NCI-H69 (cell line): Measurements from ENCODE around the gene MAP2K3.
"Not testable (repeated sequence)": the region's sequence is repeated elsewhere in the genome, so short reads cannot be mapped to it uniquely, and the experiment has no call there.

ENCODE experiments used
- DNase-seq: peaks from one replicate; lab custom pipeline; 2025; lab: John Stamatoyannopoulos, UW

MAP2K3 gene

GRCh38 chr17:21328778-21329177 lies 44.3 kb downstream of the MAP2K3 start:
- DNase-seq = not testable (repeated sequence)

DNA sequence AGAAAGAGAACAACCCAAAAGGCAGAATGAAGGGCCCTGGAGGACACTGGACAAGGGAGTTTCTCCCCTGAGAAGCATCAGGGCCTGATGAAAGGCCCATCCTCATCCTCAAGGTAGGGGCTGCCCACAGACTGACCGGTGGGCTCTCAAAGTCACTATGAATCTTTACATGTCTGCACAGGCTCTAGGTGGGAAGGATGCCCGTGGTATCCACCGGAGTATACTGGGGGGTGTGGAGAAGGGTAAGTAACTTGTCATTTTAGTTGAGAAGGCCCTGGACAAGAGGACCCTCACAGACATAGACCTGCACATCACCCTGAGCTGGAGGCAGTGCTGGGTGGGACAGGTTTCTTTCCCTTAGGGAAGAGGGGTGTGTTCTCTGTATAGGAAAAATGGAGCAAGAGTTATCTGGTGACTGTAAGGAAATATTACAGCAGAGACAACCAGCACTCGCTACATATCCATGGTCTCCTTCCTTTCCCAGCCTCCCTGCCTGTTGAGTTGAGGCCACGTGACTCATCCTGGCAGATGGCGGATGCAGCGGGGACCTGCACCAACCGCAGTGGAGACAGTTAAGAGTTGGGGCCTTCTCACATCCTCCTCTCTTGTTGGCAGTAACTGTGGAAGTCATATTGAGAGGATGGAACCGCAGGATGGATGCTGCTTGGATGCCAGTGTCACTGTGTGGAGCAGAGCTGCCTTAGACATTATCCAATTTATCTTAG lies 46.1 kb downstream of the MAP2K3 start:
- no peak for DNase-seq

DNA sequence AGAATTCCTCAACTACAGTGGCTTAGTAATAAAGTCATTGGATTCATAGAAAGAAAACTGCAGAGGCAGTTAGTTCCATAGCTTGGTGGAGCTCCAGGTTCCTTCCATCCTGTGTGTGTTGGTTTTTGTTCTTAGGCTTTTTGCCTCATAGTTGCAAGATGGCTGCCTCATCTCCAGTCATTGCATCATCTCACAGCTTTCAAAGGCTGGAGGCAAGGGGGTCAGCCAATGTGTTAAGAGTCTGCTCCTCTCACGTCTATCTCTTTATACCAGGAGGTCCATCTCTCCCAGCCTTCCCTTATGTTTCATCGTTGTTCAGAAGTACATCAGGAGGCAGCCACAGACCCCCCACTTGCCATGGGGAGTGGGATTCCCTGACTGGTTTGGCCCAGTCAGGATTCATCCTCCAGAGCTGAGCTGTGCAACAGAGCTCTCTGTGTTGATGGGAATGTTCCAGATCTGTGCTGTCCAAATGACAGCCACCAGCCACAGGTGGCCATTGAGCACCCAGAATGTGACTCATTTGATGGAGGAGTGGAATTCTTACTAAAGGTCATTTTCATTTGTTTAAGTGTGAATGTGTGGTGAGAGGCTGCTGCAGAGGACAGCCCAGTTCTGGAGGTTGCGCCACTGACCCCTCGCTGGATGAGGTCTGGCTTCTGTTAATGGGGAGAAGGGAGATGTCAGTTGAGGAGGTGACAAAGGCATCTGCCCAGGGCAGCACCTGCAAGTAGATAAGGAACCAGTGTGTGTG lies 52.2 kb downstream of the MAP2K3 start:
- DNase-seq = not testable (repeated sequence)

- DNase-seq = not testable (repeated sequence)
These were observed 53.6 kb downstream of the MAP2K3 start for GRCh38 chr17:21337981-21338625.

- no peak for DNase-seq
These were observed 54.5 kb downstream of the MAP2K3 start for GRCh38 chr17:21339011-21339410.

DNA sequence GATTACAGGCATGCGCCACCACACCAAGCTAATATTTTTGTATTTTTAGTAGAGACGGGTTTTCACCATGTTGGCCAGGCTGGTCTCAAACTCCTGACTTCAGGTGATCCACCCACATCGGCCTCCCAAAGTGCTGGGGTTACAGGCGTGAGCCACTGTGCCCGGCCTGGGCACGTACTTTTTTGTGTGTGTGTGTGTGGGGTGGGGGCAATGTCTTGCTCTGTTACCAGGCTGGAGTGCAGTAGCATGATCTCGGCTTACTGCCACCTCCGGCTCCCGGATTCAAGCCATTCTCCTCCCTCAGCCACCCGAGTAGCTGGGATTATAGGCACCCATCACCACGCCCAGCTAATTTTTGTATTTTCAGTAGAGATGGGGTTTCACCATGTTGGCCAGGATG lies 55.1 kb downstream of the MAP2K3 start:
- not testable (repeated sequence) for DNase-seq

- not testable (repeated sequence) for DNase-seq
These were observed 55.9 kb downstream of the MAP2K3 start for GRCh38 chr17:21340407-21340806.

DNA sequence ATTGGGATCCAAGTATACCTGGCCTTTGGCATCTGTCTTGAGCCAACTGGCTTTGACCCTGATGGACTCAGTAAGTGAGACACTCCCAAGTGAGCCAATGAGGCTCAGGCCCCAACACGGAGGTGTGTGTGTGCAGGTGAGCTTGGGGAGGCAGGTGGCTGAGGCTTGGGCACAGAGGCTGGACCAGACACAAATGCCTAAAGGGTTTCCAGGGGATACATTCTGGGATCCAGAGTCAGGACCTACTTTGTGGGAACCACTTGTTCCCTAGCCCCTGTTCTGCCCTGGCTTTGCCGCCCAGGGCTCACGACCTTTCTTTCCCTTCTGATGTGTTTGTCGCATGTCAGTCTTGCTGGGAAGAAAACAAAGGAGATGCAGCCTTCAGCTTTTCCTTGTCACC lies 56.8 kb downstream of the MAP2K3 start:
- not testable (repeated sequence) for DNase-seq

GRCh38 chr17:21341925-21342540 lies 57.5 kb downstream of the MAP2K3 start:
- DNase-seq = not testable (repeated sequence)

DNA sequence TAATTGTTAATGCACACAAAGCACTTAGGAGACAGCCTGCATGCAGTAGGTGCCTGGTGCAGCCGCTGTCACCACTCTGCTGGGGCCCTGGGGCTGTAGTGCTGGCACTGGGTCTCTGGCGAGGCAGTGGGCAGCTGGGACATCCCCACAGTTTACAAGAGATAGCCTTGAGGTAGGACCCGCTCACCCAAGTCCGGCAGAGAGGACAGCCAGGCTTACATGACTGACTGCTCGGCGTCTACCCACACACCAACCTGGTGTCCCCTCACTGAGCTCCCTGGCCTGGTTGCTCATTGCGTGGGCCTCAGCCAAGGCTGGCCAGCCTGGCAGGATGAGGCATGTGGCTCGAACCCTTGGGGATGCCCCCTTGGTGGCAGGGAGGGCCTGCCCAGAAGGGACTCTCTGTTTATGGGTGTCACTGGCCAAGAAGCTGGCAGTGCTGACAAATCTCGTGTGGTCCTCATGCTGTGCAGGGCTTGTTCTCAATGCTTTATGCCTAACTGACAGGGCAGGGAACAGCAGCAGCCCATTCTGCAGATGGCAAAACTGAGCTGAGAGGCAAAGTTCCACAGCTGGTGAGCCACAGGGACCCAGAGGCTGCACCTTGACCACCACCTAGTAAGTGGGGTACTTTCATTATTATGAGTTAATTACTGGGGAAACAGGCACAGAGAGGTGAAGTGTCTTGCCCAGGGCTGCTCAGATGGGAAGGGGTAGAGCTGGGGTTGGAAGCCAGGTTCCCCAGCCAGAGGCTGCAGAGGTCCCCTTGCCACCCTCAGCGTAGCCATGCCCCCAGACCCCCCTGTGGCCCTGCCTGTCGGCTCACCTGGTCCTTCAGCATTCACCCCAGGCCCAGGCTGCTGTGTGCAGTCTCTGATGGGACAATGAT lies 58.8 kb downstream of the MAP2K3 start:
- DNase-seq = not testable (repeated sequence)

- not testable (repeated sequence) for DNase-seq
These were observed 60.3 kb downstream of the MAP2K3 start for GRCh38 chr17:21344801-21345200.

DNA sequence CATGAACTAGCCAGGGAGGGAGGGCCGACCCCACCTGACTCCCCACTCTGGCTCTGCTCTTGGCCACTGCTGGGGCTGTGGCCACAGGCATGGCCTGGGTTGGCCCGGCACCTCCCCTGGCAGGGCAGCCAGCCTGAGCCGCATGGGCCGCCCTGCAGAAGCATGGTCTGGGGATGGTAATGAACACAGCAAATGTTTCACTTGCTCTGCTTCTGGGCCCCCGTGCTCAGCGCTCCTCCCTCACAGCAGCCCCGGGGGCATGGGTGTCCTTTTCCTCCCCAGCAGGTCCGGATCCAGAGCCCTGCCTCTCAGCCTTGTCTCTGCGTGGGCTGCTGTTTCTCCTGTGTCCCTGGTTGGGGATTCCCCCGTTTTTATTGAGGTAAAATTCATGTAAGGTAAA lies 60.7 kb downstream of the MAP2K3 start:
- no peak for DNase-seq

GRCh38 chr17:21346107-21346506 lies 61.6 kb downstream of the MAP2K3 start:
- DNase-seq = not testable (repeated sequence)

DNA sequence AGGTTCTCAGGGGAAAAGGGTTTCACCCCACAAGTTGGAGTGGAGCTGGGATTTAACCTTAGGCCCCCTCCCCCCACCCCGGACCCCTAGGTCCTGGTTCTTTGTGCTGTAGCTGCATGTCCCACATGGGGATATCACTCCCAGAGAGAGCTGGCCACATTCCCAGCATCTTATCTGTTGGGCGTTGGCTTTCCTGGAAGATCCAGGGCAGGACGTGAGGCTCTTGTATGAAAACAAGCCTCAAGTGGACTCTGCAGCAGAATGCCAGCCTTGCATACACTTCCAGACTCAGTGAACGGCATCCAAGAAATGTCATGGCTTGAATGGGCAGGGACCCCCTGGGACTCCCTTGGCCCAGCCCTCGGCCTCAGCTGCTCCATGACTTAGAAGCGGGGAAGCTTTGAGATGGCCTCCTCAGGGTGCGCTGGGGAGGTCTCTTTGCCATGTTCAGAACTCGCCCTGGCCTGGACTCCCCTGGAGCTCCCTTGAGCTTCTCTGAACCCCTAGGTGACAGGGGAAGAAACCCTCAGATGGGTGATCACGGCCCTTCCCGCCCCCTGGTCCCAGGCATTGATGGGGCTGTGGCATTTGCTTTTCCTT lies 62.2 kb downstream of the MAP2K3 start:
- not testable (repeated sequence) for DNase-seq

DNA sequence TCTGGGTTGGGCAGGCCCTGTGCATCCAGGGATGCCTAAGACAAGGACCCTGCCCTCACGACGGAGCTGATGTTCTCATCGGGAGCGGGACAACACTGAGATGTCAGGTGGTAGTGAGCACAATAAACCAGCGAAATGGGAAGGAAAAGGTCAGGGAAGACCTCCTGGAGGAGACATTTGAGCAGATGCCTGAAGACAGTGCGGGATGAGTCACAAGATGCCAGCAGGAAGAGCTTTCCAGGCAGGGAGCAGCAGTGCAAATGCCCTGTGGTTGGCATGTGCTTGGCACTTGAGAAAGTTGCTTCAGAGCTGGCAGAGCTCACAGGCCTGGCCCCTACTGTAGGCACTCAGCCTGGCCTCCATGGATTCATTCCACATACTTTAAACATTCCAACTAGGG lies 63.1 kb downstream of the MAP2K3 start:
- DNase-seq = not testable (repeated sequence)

DNA sequence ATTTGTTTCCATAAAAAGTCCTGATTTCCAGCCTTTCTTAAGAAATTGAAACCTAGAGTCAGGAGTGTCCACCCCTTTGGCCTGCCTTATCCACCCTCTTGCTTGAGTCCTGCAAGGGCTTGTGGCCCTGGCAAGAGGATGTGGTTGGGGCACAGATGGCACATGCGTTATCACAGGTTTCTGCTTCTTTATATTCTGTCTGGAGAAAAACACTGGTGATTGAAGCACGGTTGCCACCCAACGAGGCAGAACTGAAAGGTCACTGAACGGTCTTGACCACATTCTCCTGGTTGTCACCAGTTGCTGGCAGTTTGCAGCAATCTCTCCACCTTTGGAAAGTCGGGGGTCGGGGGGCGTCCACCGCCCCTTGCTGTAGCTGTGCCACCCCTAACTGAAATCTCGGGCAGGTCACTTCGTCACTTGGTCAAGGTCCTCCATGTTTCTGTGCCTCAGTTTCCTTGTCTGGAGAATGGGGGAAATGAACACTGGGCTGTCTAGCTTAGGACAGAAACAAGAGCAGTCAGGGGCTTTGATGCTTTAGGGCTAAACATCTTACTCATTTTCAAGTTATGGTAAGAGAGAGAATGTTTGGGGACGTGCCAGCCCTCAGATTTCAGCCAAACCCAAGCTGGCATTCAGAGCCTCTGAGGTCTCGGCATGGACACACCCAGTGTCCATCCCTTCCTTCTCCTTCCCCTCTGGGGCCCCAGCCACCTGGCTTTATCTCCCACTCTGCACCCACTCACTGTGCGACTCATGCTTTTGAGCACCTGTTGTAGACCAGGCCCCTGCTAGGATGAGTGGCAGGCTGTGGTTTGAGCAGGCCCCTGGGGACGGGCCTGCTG lies 63.8 kb downstream of the MAP2K3 start:
- not testable (repeated sequence) for DNase-seq

- not testable (repeated sequence) for DNase-seq
These were observed 64.4 kb downstream of the MAP2K3 start for GRCh38 chr17:21348926-21349261.

DNA sequence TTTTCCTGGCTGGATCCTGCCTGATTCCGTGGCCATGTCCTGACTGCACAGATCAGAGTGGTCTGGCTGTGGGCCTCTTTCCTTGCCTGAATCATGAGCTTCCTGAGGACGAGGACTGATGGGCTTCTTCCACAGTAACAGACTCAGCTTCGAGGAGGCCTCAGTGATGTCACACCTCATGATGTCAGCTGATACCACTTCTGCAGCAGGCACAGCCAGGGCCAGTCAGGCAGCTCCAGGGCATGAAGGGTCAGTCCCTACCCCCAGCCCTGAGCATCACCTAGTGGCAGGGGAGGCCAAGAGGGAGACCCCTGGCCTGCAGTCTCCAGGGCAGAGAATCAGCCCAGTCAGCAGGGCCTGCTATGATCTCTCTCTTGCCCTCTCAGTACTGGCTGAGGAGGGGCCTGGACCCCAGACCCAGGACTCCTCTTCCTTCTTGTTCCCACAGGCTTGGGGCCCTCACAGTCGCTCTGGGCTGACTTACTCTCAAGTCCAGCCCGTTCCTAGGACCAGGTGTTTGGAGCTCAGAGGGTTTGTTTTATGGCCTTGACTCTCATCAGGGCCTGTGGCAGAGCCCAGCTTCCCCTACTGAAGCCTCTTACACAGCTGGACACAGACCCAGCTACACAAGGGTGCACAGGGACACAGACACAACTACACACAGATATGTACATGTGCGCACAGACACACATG lies 65.0 kb downstream of the MAP2K3 start:
- DNase-seq = not testable (repeated sequence)

- not testable (repeated sequence) for DNase-seq
These were observed 66.0 kb downstream of the MAP2K3 start for GRCh38 chr17:21350495-21350894.
